SK-N-DZ (cell line): Measurements from ENCODE around the gene MCM7.

Experiments used
- DNase-seq: peaks from one replicate; pipeline ENCODE4 v3.0.0-alpha.2; 2015; ENCODE audit warnings: low spot score

The MCM7 gene

GRCh38 chr7:100095704-100096103 is 5.5 kb downstream of the MCM7 start:
- no peak for DNase-seq

GRCh38 chr7:100095289-100095688 is 5.9 kb downstream of the MCM7 start:
- no peak for DNase-seq

DNA sequence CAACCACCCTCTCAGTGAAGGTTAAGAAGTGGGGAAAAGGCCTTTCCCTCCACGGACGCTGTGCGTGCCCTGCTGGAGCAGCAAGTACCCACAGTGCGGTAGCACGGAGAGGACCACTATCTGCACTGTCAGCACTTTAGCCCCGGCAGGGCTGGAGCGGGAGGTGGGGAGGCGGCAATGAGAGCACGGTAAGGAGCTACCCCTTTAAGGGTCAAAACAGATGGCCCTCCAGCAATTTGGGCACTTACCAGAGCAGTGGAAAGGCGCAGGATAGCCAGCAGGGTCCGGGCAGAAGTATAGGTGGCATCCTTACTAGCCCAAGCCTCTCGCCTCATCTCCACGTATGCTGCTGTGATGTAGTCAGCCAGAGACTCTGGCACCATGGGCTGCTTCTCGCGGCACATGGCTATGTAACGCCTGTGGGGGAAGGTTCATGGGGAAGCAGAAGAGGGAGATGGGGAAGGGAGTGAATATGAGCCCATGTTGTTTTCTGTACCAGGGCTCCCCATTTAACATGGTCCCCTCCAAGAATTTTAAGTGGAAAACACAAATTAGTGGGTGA is 7.2 kb downstream of the MCM7 start:
- DNase-seq: no peak

DNA sequence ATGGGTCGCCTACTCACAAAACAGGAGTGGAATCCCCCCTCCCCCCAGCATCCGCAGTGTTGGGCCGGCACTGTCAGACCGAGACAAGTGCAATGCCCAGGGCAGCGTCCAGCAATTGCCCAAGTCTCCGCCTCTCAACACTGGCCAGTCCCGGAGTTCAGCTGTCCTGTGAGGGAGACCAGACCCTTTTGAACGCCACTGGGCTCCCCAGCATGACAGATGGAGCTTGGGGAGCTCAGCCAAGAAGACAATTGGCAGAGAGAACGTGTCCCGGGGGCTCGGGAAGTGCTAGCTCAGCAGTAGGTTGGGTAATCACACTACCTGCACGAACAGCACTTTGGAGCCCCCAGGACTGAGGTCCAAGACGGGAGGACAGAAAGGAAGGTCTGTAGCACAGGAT is 7.7 kb downstream of the MCM7 start:
- DNase-seq: no peak

DNA sequence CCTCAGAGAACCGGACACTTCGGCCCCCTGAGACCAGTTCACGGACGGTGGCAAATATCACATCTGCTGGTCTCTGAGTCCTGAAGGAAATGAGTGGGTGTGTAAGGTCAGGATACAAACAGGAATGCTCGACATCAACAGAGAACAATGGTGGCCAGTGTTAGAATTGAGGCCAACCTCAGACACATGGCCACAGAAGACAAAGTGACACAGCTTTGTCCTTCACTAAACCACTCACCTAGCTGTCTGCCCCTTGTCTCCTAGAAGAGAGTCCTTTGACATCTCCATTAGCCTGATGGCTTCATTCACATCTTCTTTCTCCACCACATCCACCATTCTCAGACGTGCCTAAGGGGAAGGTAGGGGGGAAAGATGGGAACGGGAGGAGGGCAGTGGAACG is 8.1 kb downstream of the MCM7 start:
- DNase-seq: no peak

- DNase-seq: peak; percentile 61
These were observed 9.6 kb downstream of the MCM7 start for GRCh38 chr7:100091411-100092181.

DNA sequence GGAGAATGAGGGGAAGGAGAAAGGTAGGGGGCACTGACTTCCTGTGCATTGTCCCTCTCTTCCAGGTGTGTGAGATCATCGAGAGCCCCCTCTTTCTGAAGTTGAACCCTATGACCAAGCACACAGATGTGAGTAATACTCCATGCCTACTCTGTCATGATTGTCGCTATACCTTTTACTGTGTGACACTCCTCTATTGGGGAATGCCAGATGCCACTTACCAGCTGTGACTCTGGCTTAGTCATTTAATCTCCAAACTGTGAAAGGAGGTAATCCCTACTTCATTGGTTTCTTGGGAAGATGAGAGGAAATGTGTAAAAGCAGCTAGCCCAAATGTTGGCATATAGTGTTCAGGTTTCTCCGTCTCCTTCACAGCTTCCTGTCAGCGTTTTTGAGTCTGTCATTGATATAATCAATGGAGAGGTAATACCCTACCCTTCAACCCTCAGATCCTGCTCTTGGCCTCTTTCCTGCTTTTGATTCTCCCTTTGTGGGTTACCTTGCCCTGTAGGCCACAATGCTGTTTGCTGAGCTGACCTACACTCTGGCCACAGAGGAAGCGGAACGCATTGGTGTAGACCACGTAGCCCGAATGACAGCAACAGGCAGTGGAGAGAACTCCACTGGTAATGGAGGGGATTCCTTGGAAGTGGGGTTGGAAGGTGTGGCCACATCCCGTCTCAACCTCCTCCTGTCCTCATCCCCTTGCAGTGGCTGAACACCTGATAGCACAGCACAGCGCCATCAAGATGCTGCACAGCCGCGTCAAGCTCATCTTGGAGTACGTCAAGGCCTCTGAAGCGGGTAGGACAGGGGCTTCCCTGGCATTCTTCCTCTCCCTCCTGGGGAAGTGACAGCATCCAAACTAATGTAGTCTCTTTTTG is 10.4 kb downstream of the MCM7 start:
- DNase-seq: peak; percentile 39

DNA sequence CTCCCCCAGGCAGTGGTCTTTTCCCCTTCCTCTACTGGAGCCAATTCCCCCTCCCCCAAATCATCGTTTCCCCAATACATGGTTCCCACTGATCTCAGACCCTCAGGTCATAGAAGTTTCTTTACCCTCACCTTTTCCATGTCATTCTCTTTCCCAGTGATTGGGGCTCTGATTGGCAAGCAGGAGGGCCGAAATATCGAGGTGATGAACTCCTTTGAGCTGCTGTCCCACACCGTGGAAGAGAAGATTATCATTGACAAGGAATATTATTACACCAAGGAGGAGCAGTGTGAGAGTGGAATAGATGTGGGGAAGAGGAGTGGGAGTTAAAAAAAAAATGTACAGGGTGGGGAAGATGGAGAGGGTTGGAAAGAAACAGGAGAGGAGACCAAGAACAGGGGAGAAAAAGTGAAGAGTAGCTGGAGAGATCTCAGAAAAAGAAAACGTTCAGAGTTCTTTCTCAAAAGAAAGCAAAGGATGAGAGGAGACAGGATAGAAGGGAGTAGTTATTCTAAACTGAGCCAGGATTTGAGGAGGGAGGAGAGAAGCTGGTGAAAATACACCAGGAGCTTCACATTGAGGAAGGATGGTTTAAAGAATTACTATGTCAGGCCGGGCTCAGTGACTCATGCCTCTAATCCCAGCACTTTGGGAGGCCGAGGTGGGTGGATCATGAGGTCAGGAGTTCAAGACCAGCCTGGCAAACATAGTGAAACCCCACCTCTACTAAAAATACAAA is 11.6 kb downstream of the MCM7 start:
- no peak for DNase-seq

DNA sequence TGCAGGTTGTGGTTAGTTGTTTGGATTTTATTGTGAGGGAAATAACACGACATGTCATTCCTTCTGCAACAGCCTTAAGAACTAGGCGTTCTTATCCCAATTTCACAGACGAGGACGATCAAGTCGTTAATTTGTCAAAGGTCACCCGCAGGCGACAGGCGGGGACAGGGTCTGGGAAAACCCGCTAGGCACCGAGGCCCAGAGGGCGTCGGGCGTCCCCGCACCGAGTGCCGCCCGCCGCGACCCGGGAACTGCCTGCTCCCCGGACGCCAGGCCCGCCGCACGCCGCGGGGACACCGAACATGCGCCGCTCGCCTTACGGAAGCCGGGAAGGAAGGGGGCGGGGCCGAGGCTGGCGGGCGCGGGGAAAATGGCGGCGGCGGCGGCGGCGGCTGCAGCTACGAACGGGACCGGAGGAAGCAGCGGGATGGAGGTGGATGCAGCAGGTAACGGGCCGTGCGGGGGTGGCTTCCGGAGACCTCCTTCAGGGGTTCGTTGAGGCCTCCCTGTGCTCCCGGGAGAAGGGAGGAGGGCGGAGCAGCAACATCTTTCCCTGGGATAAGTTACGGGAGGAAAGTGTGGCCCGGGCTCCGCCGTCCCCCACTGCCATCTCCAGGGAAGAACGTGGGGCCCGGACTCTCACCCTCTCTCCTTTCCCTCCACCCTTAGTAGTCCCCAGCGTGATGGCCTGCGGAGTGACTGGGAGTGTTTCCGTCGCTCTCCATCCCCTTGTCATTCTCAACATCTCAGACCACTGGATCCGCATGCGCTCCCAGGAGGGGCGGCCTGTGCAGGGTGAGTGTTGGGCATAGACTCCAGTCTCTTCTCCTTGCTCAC is 12.4 kb downstream of the MCM7 start, which contains the start of gene COPS6:
Gene COPS6, plus strand, starts transcription at position 349 of the 837 bp plus-strand sequence. Its CDS starts 22 bp downstream, at position 371.
- DNase-seq: peak; percentile 74

- no peak for DNase-seq
These were observed 13.0 kb downstream of the MCM7 start for GRCh38 chr7:100088095-100088620.

DNA sequence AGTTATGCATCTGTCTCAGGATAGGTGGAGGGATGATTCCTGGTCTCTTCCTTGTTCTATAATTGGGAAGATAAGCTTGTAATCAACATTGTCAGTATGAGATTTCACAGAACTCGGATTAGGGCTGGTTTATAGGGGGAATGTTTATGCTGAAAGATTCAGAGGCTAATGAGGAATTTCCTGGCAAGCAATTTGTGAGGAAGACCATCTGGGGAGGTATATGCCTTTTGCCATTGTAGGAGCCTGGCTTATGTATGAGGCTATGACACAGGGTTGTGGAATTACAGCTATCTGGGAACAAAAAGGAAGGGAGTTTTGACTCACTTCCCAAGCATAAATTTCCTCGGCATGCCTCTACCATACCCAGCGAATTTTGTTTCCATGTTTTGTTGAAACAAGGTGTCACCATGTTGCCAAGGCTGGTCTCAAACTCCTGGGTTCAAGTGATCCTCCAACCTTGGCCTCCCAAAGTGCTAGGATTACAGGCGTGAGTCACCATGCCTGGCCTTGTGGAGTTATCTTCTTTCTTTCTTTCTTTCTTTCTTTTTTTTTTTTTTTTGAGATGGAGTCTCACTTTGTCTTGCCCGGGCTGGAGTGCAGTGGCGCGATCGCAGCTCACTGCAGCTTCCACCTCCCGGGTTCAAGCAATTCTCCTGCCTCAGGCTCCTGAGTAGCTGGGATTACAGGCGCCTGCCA is 14.0 kb downstream of the MCM7 start:
- DNase-seq: peak; percentile 56

DNA sequence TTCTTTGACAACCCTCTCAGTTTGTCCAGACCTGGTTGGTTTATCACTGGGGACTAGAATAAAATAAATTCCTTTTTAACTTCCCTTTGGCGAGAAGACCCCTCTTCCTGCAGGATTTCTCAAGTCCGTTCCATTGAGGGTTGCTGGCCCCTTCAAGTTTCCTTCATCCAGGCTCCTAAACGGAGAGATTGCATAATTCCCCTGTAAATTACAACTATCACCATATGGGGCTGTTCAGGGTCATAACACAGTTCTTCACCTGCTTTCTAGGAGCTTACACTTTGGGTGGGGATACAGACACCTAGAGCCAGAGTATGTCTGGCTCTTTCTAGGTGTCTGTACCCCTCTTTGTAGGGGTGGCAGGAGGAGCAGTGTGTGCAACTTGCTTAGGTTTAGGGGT is 15.7 kb downstream of the MCM7 start:
- DNase-seq: no peak

- DNase-seq: no peak
These were observed 18.2 kb downstream of the MCM7 start for GRCh38 chr7:100082978-100083377.

- peak; percentile 99 for DNase-seq
These were observed 19.6 kb downstream of the MCM7 start, which contains the start of gene ZNF3 for GRCh38 chr7:100081535-100082102. TSS of gene ZNF3 (minus strand) at chr7:100081723. CDS start at chr7:100077357, 4,366 bp downstream.

DNA sequence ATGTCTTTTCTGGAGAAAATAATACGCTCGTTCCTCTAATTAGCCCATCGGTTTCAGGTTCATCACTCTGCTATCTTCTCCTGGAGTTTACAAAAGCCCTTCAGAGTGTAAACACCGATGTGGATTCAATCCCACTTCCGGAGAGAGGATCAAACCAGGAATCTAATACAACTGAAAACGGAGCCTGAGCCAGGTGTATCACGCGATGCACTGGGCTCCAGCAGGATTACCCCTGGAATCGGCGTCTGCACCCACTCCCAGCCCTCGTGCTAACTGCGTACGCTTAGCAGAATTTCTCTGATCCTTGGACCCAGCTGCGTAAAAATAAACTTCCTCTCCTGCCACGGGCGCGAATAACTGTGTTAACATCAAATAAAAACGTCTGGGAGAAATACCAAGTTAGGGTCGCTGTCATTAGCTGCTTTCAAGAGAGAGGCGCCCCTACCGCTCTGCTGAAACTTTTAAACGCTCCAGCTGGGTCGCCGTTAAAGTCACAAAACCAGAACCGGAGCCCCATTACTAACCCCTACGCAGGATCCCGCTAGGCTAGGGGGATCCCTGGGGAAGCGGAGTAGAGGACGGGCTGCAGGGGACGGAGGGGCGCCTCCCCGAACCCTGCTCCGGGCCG is 20.2 kb downstream of the MCM7 start:
- DNase-seq: peak; percentile 27

DNA sequence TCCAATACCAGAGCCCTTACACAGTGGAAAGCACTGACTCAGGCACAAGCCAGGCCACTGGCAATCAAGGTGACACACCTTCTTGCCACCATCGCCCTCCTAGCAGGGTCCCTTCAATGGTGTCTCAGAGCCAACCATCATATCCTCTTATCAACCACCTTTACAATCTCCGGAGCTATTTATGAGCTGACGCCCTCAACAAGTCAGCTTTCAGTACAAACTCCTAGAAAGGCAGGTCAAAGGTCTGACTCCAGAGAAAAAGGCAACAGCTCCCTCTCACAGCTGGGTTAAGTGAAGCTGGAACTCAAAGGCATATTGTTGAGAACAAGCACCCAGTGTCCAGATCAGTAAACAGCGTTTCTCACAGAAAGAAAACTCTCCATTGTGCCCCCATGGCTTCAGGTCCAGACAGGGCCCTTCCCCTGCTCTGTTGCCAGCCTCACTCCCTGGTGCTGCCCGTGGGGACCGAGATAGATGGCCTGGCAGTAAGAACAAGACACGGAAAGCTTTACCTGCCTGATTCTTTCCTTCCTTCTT is 22.1 kb downstream of the MCM7 start:
- DNase-seq: no peak

DNA sequence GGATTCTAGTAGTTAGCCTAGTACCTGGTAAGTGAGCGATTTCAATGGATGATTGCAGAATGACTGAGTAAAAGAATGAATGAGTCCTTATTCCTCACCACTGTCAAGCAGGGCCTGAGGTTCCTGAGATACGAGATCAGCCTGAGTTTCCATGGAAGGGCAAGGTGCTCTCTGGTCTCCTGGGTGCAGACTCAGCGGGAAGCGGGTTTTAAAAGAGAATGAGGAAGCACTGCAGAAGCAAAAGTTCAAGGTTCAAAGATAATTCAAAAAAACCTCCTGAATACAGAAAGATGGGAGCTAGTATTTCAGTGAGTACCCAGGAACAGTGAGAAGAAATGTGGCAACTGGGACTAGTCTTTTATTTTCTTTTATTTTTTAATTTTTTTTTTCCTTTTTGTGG is 24.0 kb downstream of the MCM7 start:
- DNase-seq: no peak

DNA sequence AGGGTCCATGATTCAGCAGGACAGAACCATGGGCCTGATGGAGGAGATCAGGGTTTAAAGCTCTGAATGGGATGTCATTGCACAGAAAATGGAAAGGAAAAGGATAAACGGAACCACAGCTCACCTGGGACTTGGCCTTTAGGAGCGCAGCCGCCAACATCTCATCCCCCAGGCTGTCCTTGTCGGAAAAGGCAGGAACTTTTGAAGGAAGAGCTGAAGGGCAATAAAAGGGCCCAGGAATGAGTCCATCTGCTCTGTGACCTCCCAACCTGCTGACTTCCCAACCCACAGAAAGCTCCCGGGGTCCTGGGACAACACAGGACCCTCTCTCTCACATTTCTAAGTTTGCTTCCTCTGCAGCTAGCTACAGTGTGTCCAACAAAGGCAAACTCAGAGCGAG is 25.8 kb downstream of the MCM7 start:
- no peak for DNase-seq

GRCh38 chr7:100074841-100075240 is 26.4 kb downstream of the MCM7 start:
- no peak for DNase-seq
